Measurements from ENCODE around the gene HOXD13.

DNA sequence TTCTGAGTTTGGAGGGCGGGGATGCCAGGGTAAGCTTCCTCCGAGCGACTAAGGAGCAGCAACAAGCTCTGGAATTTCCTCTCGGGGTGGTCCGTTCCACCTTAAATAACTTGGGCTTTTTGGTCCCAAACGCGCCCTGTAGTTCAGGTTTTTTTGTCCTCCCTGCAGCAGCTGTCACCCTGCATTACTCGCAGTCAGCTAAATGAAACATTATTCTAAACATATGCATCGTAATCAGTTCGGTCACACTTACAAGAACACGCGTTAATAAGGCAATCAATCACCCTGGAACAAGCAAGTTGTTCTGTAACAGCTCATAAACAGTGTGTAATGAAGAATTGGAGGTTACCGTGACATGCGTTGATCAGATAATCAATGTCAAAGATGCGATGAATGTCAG, 17.0 kb upstream of the HOXD13 start:
- TF ChIP-seq ZFP36 (IDR thresholded peaks at IDR 0.05; ENCODE audit: borderline replicate concordance, low read depth, low read length, partially characterized antibody) = no peak
- TF ChIP-seq THAP11 (CRISPR knock-in tag; IDR thresholded peaks at IDR 0.05) = no peak
- TF ChIP-seq, protein P1, sequence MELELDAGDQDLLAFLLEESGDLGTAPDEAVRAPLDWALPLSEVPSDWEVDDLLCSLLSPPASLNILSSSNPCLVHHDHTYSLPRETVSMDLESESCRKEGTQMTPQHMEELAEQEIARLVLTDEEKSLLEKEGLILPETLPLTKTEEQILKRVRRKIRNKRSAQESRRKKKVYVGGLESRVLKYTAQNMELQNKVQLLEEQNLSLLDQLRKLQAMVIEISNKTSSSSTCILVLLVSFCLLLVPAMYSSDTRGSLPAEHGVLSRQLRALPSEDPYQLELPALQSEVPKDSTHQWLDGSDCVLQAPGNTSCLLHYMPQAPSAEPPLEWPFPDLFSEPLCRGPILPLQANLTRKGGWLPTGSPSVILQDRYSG (CRISPR knock-in tag; IDR thresholded peaks at IDR 0.05) = no peak
- TF ChIP-seq ETV6 (CRISPR knock-in tag; conservative IDR thresholded peaks at IDR 0.05) = no peak
- TF ChIP-seq POLR2A (IDR thresholded peaks at IDR 0.05; ENCODE audit: insufficient read depth in 1 of 2, low read depth in 2 of 2, low read length in 2 of 2) = no peak
- TF ChIP-seq TARDBP (CRISPR knock-in tag; IDR thresholded peaks at IDR 0.05) = no peak
- TF ChIP-seq, protein P2, sequence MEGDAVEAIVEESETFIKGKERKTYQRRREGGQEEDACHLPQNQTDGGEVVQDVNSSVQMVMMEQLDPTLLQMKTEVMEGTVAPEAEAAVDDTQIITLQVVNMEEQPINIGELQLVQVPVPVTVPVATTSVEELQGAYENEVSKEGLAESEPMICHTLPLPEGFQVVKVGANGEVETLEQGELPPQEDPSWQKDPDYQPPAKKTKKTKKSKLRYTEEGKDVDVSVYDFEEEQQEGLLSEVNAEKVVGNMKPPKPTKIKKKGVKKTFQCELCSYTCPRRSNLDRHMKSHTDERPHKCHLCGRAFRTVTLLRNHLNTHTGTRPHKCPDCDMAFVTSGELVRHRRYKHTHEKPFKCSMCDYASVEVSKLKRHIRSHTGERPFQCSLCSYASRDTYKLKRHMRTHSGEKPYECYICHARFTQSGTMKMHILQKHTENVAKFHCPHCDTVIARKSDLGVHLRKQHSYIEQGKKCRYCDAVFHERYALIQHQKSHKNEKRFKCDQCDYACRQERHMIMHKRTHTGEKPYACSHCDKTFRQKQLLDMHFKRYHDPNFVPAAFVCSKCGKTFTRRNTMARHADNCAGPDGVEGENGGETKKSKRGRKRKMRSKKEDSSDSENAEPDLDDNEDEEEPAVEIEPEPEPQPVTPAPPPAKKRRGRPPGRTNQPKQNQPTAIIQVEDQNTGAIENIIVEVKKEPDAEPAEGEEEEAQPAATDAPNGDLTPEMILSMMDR (CRISPR knock-in tag; IDR thresholded peaks at IDR 0.05) = no peak
- TF ChIP-seq, protein P3, sequence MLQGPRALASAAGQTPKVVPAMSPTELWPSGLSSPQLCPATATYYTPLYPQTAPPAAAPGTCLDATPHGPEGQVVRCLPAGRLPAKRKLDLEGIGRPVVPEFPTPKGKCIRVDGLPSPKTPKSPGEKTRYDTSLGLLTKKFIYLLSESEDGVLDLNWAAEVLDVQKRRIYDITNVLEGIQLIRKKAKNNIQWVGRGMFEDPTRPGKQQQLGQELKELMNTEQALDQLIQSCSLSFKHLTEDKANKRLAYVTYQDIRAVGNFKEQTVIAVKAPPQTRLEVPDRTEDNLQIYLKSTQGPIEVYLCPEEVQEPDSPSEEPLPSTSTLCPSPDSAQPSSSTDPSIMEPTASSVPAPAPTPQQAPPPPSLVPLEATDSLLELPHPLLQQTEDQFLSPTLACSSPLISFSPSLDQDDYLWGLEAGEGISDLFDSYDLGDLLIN (CRISPR knock-in tag; IDR thresholded peaks at IDR 0.05; ENCODE audit: borderline replicate concordance) = no peak
- no peak for TF ChIP-seq FOXM1 (CRISPR knock-in tag; IDR thresholded peaks at IDR 0.05)
- TF ChIP-seq, protein P4, sequence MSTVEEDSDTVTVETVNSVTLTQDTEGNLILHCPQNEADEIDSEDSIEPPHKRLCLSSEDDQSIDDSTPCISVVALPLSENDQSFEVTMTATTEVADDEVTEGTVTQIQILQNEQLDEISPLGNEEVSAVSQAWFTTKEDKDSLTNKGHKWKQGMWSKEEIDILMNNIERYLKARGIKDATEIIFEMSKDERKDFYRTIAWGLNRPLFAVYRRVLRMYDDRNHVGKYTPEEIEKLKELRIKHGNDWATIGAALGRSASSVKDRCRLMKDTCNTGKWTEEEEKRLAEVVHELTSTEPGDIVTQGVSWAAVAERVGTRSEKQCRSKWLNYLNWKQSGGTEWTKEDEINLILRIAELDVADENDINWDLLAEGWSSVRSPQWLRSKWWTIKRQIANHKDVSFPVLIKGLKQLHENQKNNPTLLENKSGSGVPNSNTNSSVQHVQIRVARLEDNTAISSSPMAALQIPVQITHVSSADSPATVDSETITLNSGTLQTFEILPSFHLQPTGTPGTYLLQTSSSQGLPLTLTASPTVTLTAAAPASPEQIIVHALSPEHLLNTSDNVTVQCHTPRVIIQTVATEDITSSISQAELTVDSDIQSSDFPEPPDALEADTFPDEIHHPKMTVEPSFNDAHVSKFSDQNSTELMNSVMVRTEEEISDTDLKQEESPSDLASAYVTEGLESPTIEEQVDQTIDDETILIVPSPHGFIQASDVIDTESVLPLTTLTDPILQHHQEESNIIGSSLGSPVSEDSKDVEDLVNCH (CRISPR knock-in tag; IDR thresholded peaks at IDR 0.05) = no peak
- TF ChIP-seq, protein P5, sequence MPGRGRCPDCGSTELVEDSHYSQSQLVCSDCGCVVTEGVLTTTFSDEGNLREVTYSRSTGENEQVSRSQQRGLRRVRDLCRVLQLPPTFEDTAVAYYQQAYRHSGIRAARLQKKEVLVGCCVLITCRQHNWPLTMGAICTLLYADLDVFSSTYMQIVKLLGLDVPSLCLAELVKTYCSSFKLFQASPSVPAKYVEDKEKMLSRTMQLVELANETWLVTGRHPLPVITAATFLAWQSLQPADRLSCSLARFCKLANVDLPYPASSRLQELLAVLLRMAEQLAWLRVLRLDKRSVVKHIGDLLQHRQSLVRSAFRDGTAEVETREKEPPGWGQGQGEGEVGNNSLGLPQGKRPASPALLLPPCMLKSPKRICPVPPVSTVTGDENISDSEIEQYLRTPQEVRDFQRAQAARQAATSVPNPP (CRISPR knock-in tag; IDR thresholded peaks at IDR 0.05) = no peak

Measured in HepG2 (cell line).